HEK293 (cell line): ENCODE data around the gene LPCAT1.

Source experiments
- CTCF ChIP-seq: fragments of 450-650 bp; formaldehyde crosslinking; IDR thresholded peaks from 2 replicates; pipeline ENCODE4 v1.5.1; 2016; ENCODE audit warnings: missing biosample characterization, missing genetic modification characterization
- GLIS1 ChIP-seq: fragments of 450-650 bp; formaldehyde crosslinking; IDR thresholded peaks from 2 replicates; pipeline ENCODE4 v1.5.1; 2016; ENCODE audit warnings: missing biosample characterization, missing genetic modification characterization
- KLF10 ChIP-seq: fragments of 450-650 bp; IDR thresholded peaks from 2 replicates; pipeline ENCODE4 v1.5.1; 2018; ENCODE audit warnings: missing biosample characterization, mild to moderate bottlenecking, missing genetic modification characterization
- ZNF146 ChIP-seq: fragments of 450-650 bp; formaldehyde crosslinking; IDR thresholded peaks from 2 replicates; pipeline ENCODE4 v1.5.1; 2016; ENCODE audit warnings: missing biosample characterization, missing genetic modification characterization
- ZNF394 ChIP-seq: fragments of 450-650 bp; formaldehyde crosslinking; IDR thresholded peaks from 2 replicates; pipeline ENCODE4 v1.5.1; 2016; ENCODE audit warnings: missing biosample characterization, missing genetic modification characterization, mild to moderate bottlenecking, moderate library complexity, borderline replicate concordance

GRCh38 chr5:1521671-1522600, 1.8 kb downstream of the LPCAT1 start:
- TF ChIP-seq ZNF394 (0 out of 2 replicates have a peak, but pooled peaks have one; percentile 15), GLIS1 (tag by site-specific recombination) (peak; percentile 88), CTCF (no peak), ZNF146 (no peak), KLF10 (tag by site-specific recombination) (no peak)
